ENCODE measurements around the gene RBM19.
"Not testable (repeated sequence)": the region's sequence is repeated elsewhere in the genome, so short reads cannot be mapped to it uniquely, and the experiment has no call there.

Gene RBM19

DNA sequence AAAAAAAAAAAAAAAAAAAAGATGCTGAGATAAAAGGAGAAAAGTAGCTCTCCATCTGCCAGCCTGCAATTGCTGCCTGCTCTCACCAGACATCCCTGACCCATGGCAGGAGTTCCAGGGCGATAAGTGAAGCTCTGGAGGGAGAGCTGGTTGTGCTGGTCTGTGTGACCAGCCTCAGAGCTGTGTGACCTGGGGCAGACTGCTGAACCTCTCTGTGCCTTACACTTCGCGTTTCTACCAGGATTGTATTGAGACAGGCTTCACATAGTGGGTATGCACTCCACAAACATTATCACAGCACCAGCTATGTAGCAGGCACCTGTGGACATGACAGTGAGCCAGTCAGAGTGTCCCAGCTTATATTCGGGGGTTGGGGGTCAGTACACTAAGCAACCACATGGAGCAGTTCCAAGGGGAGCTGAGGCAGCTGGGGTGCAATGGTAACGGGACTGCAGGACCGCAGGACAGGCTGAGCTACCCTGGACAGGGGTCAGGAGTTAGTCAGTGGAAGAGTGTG, 57.5 kb downstream of the RBM19 start:
- TF ChIP-seq, protein P1, sequence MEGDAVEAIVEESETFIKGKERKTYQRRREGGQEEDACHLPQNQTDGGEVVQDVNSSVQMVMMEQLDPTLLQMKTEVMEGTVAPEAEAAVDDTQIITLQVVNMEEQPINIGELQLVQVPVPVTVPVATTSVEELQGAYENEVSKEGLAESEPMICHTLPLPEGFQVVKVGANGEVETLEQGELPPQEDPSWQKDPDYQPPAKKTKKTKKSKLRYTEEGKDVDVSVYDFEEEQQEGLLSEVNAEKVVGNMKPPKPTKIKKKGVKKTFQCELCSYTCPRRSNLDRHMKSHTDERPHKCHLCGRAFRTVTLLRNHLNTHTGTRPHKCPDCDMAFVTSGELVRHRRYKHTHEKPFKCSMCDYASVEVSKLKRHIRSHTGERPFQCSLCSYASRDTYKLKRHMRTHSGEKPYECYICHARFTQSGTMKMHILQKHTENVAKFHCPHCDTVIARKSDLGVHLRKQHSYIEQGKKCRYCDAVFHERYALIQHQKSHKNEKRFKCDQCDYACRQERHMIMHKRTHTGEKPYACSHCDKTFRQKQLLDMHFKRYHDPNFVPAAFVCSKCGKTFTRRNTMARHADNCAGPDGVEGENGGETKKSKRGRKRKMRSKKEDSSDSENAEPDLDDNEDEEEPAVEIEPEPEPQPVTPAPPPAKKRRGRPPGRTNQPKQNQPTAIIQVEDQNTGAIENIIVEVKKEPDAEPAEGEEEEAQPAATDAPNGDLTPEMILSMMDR (IDR thresholded peaks at IDR 0.05; ENCODE audit: low read depth, low read length), result no peak
- DNase-seq (ENCODE audit: extremely low read depth, low read depth), result no peak

DNA sequence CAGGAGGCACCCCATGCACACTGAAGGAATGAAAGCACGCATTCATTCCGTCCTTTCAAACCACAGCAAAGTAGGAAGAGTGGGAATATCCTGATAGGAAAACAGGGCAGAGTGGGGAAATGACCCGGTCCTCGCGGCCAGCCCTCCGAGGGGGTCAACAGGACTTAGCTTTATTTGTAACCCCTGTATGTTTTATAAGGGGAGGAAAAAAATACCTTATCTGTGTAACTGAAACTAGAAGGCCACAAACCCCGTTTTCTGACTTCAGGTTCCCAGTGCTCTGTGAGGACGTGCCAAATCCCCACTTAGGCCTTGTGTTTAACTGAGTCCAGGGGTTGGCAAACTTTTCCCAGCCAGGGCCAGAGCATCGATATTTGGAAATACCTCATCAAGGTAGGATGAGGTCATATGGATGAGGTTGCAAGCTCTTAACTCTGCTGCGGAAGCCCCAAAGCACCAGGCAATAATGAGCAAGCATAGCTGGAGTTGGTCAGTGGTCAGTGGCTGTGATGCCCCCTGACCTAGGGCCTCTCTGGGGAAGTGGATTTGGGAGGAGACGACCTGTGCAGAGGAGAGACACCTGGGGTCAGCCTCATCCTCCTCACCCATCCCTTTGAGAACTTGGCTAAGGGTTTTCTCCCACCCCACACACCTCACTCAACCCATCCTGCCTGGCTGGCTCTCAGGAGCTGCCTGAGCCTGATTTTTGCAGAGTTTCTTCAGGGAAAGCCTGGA, 58.5 kb downstream of the RBM19 start:
- DNase-seq (ENCODE audit: extremely low read depth, low read depth), result no peak
- TF ChIP-seq, protein P1 (IDR thresholded peaks at IDR 0.05; ENCODE audit: low read depth, low read length), result no peak

DNA sequence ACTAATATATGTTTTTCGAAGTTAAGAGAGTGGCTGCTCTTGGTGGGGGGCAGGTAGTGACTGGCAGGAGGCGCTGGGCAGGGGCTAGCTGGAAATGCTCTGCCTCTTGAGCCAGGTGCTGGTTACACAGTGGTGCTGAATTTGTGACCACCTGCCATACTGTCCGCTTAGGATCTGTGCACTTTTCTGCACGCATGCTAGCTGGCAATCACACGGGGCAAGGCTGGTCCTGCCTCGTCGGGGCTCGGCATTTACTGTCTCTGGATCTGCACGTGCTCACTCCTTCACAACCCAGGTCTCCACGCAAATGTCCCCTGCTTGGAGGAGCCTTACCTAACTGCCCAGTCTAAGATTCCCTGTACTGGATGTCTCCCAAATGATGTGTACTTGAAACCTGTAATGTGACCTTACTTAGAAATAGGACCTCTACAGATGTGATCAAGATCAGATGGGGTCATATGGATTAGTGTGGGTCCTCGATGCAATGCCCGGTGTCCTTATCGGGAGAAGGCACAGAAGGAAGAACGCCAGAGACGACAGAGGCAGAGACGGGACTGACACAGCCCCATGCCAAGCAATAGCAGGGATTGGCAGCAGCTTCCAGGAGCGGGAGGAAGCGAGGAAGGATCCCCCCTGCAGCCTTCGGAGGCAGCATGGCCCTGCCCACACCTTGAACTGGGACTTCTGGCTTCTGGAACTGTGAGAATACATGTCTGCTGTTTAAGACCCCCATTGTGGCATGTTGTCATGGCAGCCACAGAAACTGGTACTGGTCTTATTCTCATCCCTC, 59.5 kb downstream of the RBM19 start:
- TF ChIP-seq, protein P1 (IDR thresholded peaks at IDR 0.05; ENCODE audit: low read depth, low read length), result no peak
- no peak for DNase-seq (ENCODE audit: extremely low read depth, low read depth)

DNA sequence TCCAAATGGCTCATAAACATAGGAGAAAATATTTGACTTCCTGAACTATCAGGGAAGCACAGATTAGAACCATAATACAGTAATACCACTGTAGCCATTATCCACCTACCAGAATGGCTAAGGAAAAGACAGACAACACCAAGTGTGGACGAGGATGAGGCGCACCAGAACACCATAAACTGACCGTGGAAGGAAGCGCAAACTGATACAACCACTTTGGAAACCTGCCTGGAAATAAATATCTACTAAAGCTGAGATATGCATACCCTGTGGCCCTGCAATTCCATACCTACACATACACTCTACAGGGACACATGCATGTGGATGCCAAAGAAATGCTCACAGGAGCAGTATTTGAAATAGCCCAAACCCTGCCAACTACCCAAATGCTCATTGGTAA, 60.3 kb downstream of the RBM19 start:
- TF ChIP-seq, protein P1 (IDR thresholded peaks at IDR 0.05; ENCODE audit: low read depth, low read length), result no peak
- DNase-seq (ENCODE audit: extremely low read depth, low read depth), result no peak

DNA sequence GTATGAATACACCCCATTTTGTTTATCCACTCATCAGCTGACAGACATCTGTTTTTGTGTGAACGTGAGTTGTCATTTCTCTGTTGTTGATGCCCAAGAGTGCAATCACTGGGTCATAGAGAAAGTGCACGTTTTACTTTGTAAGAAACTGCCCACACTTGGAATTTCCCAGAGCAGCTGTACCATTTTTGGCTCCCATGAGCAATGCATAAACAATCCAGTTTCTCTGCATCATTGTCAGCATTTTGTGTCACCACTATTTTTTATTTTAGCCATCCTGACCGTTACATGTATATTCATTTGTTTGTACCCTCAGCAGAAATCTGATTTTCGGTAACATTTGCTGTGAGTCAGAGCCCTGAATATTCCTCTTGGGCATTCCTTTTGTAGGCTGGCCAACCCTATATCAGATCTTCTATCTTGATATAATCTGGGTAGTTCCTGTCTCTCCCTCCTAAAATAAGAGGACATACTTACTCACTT, 62.7 kb downstream of the RBM19 start:
- TF ChIP-seq, protein P1 (IDR thresholded peaks at IDR 0.05; ENCODE audit: low read depth, low read length), result no peak
- DNase-seq (ENCODE audit: extremely low read depth, low read depth), result no peak

DNA sequence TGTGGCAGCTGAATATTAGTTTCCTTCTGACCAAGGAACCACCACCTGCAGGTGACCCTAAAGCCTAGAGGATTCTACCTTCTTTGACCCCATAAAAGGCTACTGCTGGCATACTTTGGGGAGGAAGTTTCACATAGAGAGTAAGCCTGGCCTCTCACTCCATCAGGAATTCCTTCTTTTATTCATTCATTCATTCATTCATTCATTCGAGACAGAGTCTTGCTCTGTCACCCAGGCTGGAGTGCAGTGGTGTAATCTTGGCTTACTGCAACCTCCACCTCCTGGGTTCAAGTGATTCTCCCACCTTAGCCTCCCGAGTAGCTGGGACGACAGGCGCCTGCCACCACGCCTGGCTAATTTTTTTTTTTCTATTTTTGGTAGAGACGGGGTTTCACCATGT, 64.8 kb downstream of the RBM19 start:
- not testable (repeated sequence) for DNase-seq (ENCODE audit: extremely low read depth, low read depth)

DNA sequence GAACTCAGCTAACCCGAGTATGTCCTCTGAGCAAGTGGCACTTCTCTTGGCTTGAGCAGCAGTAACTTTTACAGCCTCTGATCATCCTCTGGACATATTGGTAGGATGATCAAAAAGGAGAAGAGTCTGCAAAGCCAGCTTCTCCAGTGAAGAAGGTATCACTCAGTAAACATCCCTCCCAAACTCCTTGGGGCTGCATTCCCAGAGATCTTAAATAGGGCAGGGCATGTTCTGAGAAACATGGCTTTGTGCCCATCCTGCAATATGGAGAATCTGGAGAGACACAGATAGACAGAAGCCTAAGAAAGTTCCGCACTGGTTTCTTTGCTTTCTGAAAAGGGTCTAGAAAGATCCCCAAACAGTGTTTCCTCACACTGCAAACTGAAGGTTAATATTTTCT, 65.4 kb downstream of the RBM19 start:
- DNase-seq (ENCODE audit: extremely low read depth, low read depth), result no peak
- TF ChIP-seq, protein P1 (IDR thresholded peaks at IDR 0.05; ENCODE audit: low read depth, low read length), result no peak

Measured in AG09319 (cell line).